ENCODE measurements around the gene CCRL2. TPM values are rescaled to one million over a fixed set of nuclear protein-coding genes. Genes with fewer than 3 reads are reported as not detected.

CCRL2 gene
- total and polyA plus RNA-seq, 2 donors (not counting 1 experiment from before 2014, with no cell fraction given), result 2.6 to 3.3 TPM

GRCh38 chr3:46413951-46414350 is 6.9 kb downstream of the CCRL2 start:
- no peaks in the 10 kb centered on the region for H4K20me1 ChIP-seq (ENCODE audit: control insufficient read depth, insufficient read depth, low read length, poor library complexity, severe bottlenecking)
- H3K4me3 Mint-ChIP-seq, result no peak overlapping the region
- H3K9me3 Mint-ChIP-seq (ENCODE audit: insufficient read depth), result no peaks in the 10 kb centered on the region
- no peaks in the 10 kb centered on the region for H3K4me1 ChIP-seq (ENCODE audit: control insufficient read depth in 2 of 2, insufficient read depth in 2 of 2, low read length in 2 of 2)
- no peaks in the 10 kb centered on the region for H3K36me3 ChIP-seq (replicated peaks in 1 of 2; ENCODE audit: control extremely low read depth in 1 of 2, control insufficient read depth in 1 of 2, extremely low read depth in 1 of 2, insufficient read depth in 2 of 2, low read length in 1 of 2)
- no peak for TF ChIP-seq EZH2 (IDR thresholded peaks at IDR 0.05; ENCODE audit: borderline replicate concordance, insufficient read depth, low read depth, low read length, poor library complexity, severe bottlenecking)
- TF ChIP-seq, protein P1, sequence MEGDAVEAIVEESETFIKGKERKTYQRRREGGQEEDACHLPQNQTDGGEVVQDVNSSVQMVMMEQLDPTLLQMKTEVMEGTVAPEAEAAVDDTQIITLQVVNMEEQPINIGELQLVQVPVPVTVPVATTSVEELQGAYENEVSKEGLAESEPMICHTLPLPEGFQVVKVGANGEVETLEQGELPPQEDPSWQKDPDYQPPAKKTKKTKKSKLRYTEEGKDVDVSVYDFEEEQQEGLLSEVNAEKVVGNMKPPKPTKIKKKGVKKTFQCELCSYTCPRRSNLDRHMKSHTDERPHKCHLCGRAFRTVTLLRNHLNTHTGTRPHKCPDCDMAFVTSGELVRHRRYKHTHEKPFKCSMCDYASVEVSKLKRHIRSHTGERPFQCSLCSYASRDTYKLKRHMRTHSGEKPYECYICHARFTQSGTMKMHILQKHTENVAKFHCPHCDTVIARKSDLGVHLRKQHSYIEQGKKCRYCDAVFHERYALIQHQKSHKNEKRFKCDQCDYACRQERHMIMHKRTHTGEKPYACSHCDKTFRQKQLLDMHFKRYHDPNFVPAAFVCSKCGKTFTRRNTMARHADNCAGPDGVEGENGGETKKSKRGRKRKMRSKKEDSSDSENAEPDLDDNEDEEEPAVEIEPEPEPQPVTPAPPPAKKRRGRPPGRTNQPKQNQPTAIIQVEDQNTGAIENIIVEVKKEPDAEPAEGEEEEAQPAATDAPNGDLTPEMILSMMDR (IDR thresholded peaks at IDR 0.05), result no peak
- H3K9ac ChIP-seq (ENCODE audit: low read length), result no peak overlapping the region
- no peak overlapping the region for H3K27ac Mint-ChIP-seq
- no peak for DNase-seq
- H3K27me3 ChIP-seq (replicated peaks in 1 of 4; ENCODE audit: control extremely low read depth in 1 of 4, control insufficient read depth in 3 of 4, insufficient read depth in 4 of 4, low read length in 3 of 4), result peaks cover 0 to 3% (median 0%) of the 10 kb centered on the region in 4 experiments
- H3K27me3 Mint-ChIP-seq, result no peaks in the 10 kb centered on the region
- no peak overlapping the region for H3K27ac ChIP-seq (ENCODE audit: low read length in 2 of 2)
- peaks cover 10% of the 10 kb centered on the region for H3K4me1 Mint-ChIP-seq
- no peaks in the 10 kb centered on the region for H3K9me3 ChIP-seq (ENCODE audit: control extremely low read depth in 1 of 3, control insufficient read depth in 2 of 3, insufficient read depth in 1 of 3, low read length in 2 of 3)
- POLR2A ChIA-PET, result no interaction called here
- ATAC-seq (ENCODE audit: low read depth), result no peak
- 0% methylated on average over 1 of the region's 5 CpGs for WGBS (ENCODE audit: insufficient coverage)
- intact Hi-C loops (cut with micrococcal nuclease), result no loop called here
- H3K4me3 ChIP-seq (ENCODE audit: control extremely low read depth in 1 of 5, extremely low read depth in 1 of 5, insufficient read depth in 1 of 5, low read depth in 2 of 5, low read length in 4 of 5), result no peak overlapping the region
- no peak overlapping the region for H3K4me2 ChIP-seq (replicated peaks; ENCODE audit: low read depth, low read length, poor library complexity, severe bottlenecking)
- H3K79me2 ChIP-seq (ENCODE audit: control insufficient read depth, insufficient read depth, low read length), result no peaks in the 10 kb centered on the region
- no peak overlapping the region for H2AFZ ChIP-seq (ENCODE audit: insufficient read depth, low read depth, low read length, poor library complexity, severe bottlenecking)
- CTCF ChIA-PET, result interaction anchor here (0.9 to 1.0 kb wide), 2 partner anchors 25 to 30 kb away, joined by 3 to 4 read pairs; no protein-coding TSS in a partner anchor

GRCh38 chr3:46414739-46415138 is 7.7 kb downstream of the CCRL2 start:
- Histone ChIP-seq H3K9me3 (ENCODE audit: control extremely low read depth in 1 of 3, control insufficient read depth in 2 of 3, insufficient read depth in 1 of 3, low read length in 2 of 3) (no peaks in the 10 kb centered on the region), H3K27ac (ENCODE audit: low read length in 2 of 2) (no peak overlapping the region), H3K4me3 (ENCODE audit: control extremely low read depth in 1 of 5, extremely low read depth in 1 of 5, insufficient read depth in 1 of 5, low read depth in 2 of 5, low read length in 4 of 5) (no peak overlapping the region), H3K36me3 (replicated peaks in 1 of 2; ENCODE audit: control extremely low read depth in 1 of 2, control insufficient read depth in 1 of 2, extremely low read depth in 1 of 2, insufficient read depth in 2 of 2, low read length in 1 of 2) (no peaks in the 10 kb centered on the region), H3K9ac (ENCODE audit: low read length) (no peak overlapping the region), H3K79me2 (ENCODE audit: control insufficient read depth, insufficient read depth, low read length) (no peaks in the 10 kb centered on the region), H3K27me3 (replicated peaks in 1 of 4; ENCODE audit: control extremely low read depth in 1 of 4, control insufficient read depth in 3 of 4, insufficient read depth in 4 of 4, low read length in 3 of 4) (peaks cover 0 to 3% (median 0%) of the 10 kb centered on the region in 4 experiments), H2AFZ (ENCODE audit: insufficient read depth, low read depth, low read length, poor library complexity, severe bottlenecking) (no peak overlapping the region), H4K20me1 (ENCODE audit: control insufficient read depth, insufficient read depth, low read length, poor library complexity, severe bottlenecking) (no peaks in the 10 kb centered on the region), H3K4me1 (ENCODE audit: control insufficient read depth in 2 of 2, insufficient read depth in 2 of 2, low read length in 2 of 2) (no peaks in the 10 kb centered on the region), H3K4me2 (replicated peaks; ENCODE audit: low read depth, low read length, poor library complexity, severe bottlenecking) (no peak overlapping the region)
- Mint-ChIP-seq H3K4me1 (peaks cover 7% of the 10 kb centered on the region), H3K4me3 (no peak overlapping the region), H3K27ac (no peak overlapping the region), H3K9me3 (ENCODE audit: insufficient read depth) (no peaks in the 10 kb centered on the region), H3K27me3 (no peaks in the 10 kb centered on the region)
- CTCF ChIA-PET, result no interaction called here
- intact Hi-C loops (cut with micrococcal nuclease), result no loop called here
- WGBS (ENCODE audit: insufficient coverage), result 92% methylated on average over 2 of the region's 4 CpGs
- no peak for ATAC-seq (ENCODE audit: low read depth)
- TF ChIP-seq, protein P1 (IDR thresholded peaks at IDR 0.05), result no peak
- TF ChIP-seq EZH2 (IDR thresholded peaks at IDR 0.05; ENCODE audit: borderline replicate concordance, insufficient read depth, low read depth, low read length, poor library complexity, severe bottlenecking), result no peak
- POLR2A ChIA-PET, result no interaction called here
- DNase-seq, result no peak

Measured in B cell (primary cell).